Lung (tissue), 12 donors: Measurements from ENCODE around the gene BIRC6. TPM values are rescaled to one million over a fixed set of nuclear protein-coding genes. Genes with fewer than 3 reads are reported as not detected.

Experiments used
- ATAC-seq: fragments of 200-7000 bp; cut with Tn5 transposase; one replicate; pipeline ENCODE4 v1.9.1; 2020; ENCODE audit warnings: moderate number of reproducible peaks; ENCODE audit not compliant: insufficient read depth, low FRiP score
- DNase-seq, 3 donors: peaks; one replicate each; pipeline ENCODE4 v3.0.0-alpha.2; 2013 to 2017
- H3K27ac ChIP-seq, 2 donors: one replicate each; pipeline ENCODE4 v1.5.1; 2013; ENCODE audit warnings: mild to moderate bottlenecking in 2 of 2, moderate library complexity in 2 of 2, control low read depth in 1 of 2, inconsistent platforms in 1 of 2, low read depth in 1 of 2, low read length in 1 of 2
- H3K27me3 ChIP-seq, 3 donors: one replicate each; pipeline ENCODE4 v1.5.1; 2013; ENCODE audit warnings: low read length in 2 of 3; ENCODE audit not compliant: control insufficient read depth in 3 of 3, insufficient read depth in 3 of 3
- H3K36me3 ChIP-seq, 4 donors: one replicate each; pipeline ENCODE4 v1.5.1; 2013; ENCODE audit warnings: low read length in 4 of 4, mild to moderate bottlenecking in 1 of 4, moderate library complexity in 1 of 4; ENCODE audit not compliant: control insufficient read depth in 4 of 4, insufficient read depth in 4 of 4
- H3K4me1 ChIP-seq, 5 donors: one replicate each; pipeline ENCODE4 v1.5.1; 2013; ENCODE audit warnings: low read length in 5 of 5, mild to moderate bottlenecking in 2 of 5, moderate library complexity in 1 of 5; ENCODE audit not compliant: control insufficient read depth in 5 of 5, insufficient read depth in 5 of 5
- H3K4me3 ChIP-seq: one replicate; pipeline ENCODE4 v1.5.1; 2013; ENCODE audit warnings: mild to moderate bottlenecking, control low read depth, moderate library complexity
- H3K9ac ChIP-seq, 2 donors: one replicate each; pipeline ENCODE4 v1.5.1; 2013; ENCODE audit warnings: low read length in 2 of 2, control low read depth in 1 of 2; ENCODE audit not compliant: insufficient read depth in 1 of 2
- H3K9me3 ChIP-seq, 4 donors: one replicate each; pipeline ENCODE4 v1.5.1; 2013; ENCODE audit warnings: low read length in 3 of 4, mild to moderate bottlenecking in 1 of 4, moderate library complexity in 1 of 4; ENCODE audit not compliant: control insufficient read depth in 4 of 4, insufficient read depth in 3 of 4
- WGBS, 2 donors: extraction: QIAGEN DNeasy Blood & Tissue Kit; methylation state at CpG; one replicate each; pipeline ENCODE4 v1.1.7; 2013; 5-methylcytosine and 5-hydroxymethylcytosine counted together
- polyA plus RNA-seq, 2 donors: library from polyadenylated mRNA; stranded (reverse); fragments of 200-250 nt; gene quantifications; one replicate each; pipeline ENCODE4 v1.2.1, GENCODE V29; 2013
- total RNA-seq, 2 donors: library from RNA; depleted of rRNA in 1 of 2; stranded (reverse); fragments of >200 nt in 1 of 2; gene quantifications; one replicate each; pipeline ENCODE4 v1.2.1, GENCODE V29; 2014 to 2021
- TF ChIP-seq, protein P1 (sequence below): IDR thresholded peaks from 2 replicates; pipeline ENCODE4 v1.5.1; 2012; ENCODE audit warnings: mild to moderate bottlenecking; ENCODE audit errors: control extremely low read depth, extremely low read depth
- donor health status: control.
- donor health status: control.
- donor health status: Bipolar disorder and iron deficiency.
- donor health status: healthy.
- donor health status: DM: yes; HTN: yes; CAD: no.

Gene BIRC6
- total and polyA plus RNA-seq, 4 donors = 12.2 to 229 (median 51.5) TPM

DNA sequence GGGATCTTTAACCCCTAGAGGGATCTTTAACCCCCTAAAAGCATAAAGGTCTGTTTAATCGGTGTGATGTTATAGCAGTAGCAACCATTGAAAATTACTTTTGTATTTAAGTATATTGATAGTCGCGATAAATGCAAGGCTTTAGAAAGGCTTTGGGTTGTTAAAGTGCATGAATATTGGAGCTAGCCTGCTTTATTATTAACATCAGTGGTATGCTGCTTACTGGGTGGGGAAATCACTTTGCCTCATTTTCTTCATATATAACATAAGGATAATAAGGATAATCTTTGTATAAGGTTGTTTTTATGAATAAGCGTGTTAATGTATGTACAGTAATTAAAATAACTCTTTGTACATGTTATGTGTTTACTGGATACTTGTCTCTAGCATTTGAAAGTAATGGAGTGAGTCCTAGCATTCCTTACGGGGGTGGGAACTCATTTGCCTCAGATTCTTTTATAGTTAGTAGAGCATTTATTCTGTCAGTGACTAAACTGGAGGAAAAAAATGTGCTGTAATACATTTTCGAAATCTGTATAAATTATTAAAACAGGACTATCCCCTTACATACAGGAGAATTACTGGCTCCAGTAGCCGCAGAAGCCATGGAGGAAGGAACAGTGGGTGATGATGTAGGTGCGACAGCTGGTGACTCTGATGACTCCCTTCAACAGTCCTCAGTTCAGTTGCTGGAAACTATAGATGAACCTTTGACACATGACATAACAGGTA is 122.2 kb downstream of the BIRC6 start:
- TF ChIP-seq, protein P1, sequence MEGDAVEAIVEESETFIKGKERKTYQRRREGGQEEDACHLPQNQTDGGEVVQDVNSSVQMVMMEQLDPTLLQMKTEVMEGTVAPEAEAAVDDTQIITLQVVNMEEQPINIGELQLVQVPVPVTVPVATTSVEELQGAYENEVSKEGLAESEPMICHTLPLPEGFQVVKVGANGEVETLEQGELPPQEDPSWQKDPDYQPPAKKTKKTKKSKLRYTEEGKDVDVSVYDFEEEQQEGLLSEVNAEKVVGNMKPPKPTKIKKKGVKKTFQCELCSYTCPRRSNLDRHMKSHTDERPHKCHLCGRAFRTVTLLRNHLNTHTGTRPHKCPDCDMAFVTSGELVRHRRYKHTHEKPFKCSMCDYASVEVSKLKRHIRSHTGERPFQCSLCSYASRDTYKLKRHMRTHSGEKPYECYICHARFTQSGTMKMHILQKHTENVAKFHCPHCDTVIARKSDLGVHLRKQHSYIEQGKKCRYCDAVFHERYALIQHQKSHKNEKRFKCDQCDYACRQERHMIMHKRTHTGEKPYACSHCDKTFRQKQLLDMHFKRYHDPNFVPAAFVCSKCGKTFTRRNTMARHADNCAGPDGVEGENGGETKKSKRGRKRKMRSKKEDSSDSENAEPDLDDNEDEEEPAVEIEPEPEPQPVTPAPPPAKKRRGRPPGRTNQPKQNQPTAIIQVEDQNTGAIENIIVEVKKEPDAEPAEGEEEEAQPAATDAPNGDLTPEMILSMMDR = no peak
- H3K4me1 ChIP-seq = no peaks in the 10 kb centered on the region
- H3K36me3 ChIP-seq = peaks cover 9 to 14% (median 11%) of the 10 kb centered on the region in 4 donors

DNA sequence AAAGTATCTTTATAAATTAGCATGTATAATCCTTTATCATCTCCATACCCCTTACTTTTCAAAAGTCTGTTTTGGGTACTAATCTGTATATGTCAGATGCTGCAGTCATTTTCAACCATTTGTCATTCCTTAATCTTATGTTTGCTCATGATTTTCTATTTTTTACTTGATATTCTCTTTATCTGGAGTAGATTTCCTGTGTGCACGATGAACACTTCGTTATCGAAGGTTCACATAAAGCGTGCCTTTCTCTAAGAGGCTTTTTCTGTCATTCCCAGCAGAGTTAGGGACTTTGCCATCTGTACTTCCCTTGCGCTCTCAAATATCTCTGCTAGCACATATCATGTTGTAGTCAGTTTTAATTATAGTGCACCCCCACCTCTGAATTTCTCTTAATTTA is 123.2 kb downstream of the BIRC6 start:
- H3K9ac ChIP-seq = no peak overlapping the region
- H3K36me3 ChIP-seq = peaks cover 11 to 16% (median 14%) of the 10 kb centered on the region in 4 donors
- H3K27ac ChIP-seq = no peak overlapping the region
- 83 to 87% methylated on average over 5 of the region's 5 CpGs for WGBS, 2 donors
- TF ChIP-seq, protein P1 = no peak
- H3K4me3 ChIP-seq = no peak overlapping the region
- no peak for DNase-seq
- no peaks in the 10 kb centered on the region for H3K9me3 ChIP-seq
- H3K27me3 ChIP-seq = no peaks in the 10 kb centered on the region
- no peak for ATAC-seq
- no peaks in the 10 kb centered on the region for H3K4me1 ChIP-seq

More for the DNA sequence above, 122.2 kb downstream of the BIRC6 start:
- WGBS, 2 donors = 95 to 98% methylated on average over 8 of the region's 8 CpGs
- Histone ChIP-seq H3K9ac (no peak overlapping the region), H3K4me3 (no peak overlapping the region), H3K27ac (no peak overlapping the region), H3K27me3 (no peaks in the 10 kb centered on the region), H3K9me3 (no peaks in the 10 kb centered on the region)
- DNase-seq (no peak), ATAC-seq (no peak)

DNA sequence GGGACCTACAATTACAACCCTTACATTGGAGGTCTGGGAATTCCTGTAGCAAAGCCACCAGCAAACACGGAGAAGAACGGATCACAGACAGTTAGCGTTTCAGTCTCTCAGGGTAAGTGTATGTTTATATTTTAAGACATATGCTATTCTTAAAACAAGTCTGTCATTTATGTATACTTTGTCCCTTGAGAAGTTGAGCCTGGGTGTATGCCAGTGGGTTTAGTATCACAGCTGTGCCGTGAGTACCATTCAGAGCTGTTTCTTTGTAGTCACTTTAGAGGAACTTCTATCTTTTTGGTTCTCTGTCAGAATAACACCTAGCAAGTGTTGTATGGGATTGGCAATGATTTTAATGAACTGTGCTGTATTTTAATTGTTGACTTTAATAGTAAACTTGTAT is 125.6 kb downstream of the BIRC6 start:
- no peaks in the 10 kb centered on the region for H3K4me1 ChIP-seq
- H3K27ac ChIP-seq = no peak overlapping the region
- ATAC-seq (no peak), DNase-seq (peak; percentile 14 to 57 (median 56))
- no peaks in the 10 kb centered on the region for H3K9me3 ChIP-seq
- H3K36me3 ChIP-seq = peaks cover 17 to 23% (median 22%) of the 10 kb centered on the region in 4 donors
- H3K27me3 ChIP-seq = no peaks in the 10 kb centered on the region
- TF ChIP-seq, protein P1 = no peak
- H3K4me3 ChIP-seq = no peak overlapping the region
- whole genome bisulfite sequencing, 2 donors = 71 to 84% methylated on average over 4 of the region's 4 CpGs
- no peak overlapping the region for H3K9ac ChIP-seq
